ENCODE measurements around the gene BRINP3. TPM values are rescaled to one million over a fixed set of nuclear protein-coding genes. Genes with fewer than 3 reads are reported as not detected.

BRINP3 gene
- total RNA-seq, 1 experiment from 2014 or later, result 0.28 TPM

DNA sequence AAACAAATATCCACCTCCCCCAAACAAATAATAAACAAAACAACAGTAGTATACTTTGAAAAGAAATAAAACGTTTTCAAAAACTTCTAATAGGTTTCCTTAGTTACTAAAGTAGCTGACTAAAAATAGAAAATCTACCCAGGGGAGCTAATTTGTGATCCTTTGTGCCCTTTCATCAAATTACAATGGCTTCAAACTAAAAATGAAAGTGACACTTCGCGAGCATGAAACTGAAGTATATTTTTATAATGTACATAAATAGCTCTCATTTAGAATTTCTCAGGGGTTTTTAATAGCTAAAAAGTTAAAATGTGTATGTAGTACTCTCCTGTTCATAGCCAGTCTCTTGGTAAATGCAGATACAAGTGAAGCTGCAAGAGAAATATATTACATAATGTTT, 78.4 kb downstream of the BRINP3 start:
- no peaks in the 10 kb centered on the region for H3K4me1 Mint-ChIP-seq

DNA sequence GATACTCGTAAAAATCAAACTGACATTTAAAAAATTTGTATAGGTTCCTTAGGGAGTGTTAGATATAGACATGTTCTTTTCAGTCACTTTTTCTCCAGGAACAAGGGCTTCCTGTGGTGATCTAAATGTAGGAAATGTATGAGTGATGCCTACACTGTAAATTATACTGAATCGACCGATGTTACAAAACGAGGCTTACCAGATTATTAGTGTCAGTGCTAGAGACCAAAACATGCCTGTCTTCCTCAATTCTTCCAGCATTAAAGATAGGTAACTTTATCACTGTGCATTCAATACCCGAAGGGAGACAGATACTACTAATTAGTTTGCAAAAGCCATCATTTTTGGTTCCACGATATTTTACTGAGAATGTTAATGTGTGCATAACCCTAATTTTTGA, 86.1 kb downstream of the BRINP3 start:
- ATAC-seq, result no peak

More for the DNA sequence above, 78.4 kb downstream of the BRINP3 start:
- DNase-seq (ENCODE audit: low spot score), result no peak
- H3K27ac Mint-ChIP-seq, result no peak overlapping the region
- H3K9me3 Mint-ChIP-seq, result no peaks in the 10 kb centered on the region
- ATAC-seq, result no peak
- no peaks in the 10 kb centered on the region for H3K36me3 Mint-ChIP-seq
- no peak overlapping the region for H3K4me3 Mint-ChIP-seq
- ChIA-PET CTCF (no interaction called here), POLR2A (no interaction called here)
- no peak for TF ChIP-seq TEAD4 (CRISPR knock-in tag; IDR thresholded peaks at IDR 0.05)
- no peak for TF ChIP-seq RELA (CRISPR knock-in tag; IDR thresholded peaks at IDR 0.05; ENCODE audit: borderline replicate concordance)
- no peak for TF ChIP-seq SMAD3 (CRISPR knock-in tag; IDR thresholded peaks at IDR 0.05; ENCODE audit: borderline replicate concordance)
- no peaks in the 10 kb centered on the region for H3K27me3 Mint-ChIP-seq (ENCODE audit: low read depth)

DNA sequence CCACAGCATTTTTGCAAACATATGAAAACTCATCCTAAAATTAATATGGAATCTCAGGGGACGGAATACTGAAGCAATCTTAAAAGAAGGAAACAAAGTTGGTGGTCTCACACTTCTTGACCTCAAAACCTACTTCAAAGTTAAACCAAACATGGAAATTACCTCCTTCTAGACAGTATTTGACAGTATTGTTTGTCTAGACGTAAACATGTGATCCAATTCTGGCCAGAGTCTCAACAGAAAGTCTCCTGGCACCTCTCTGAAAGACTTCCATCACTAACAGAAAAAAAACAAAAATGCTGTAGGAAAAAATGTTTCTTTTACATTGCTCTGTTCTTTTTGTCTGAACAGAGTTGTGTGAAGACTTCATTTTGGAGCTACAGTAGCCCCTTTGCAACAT, 99.7 kb downstream of the BRINP3 start:
- H3K27ac Mint-ChIP-seq, result no peak overlapping the region
- no peaks in the 10 kb centered on the region for H3K9me3 Mint-ChIP-seq
- no peak for ATAC-seq

More for the DNA sequence above, 86.1 kb downstream of the BRINP3 start:
- H3K27ac Mint-ChIP-seq, result no peak overlapping the region
- H3K36me3 Mint-ChIP-seq, result no peaks in the 10 kb centered on the region
- H3K9me3 Mint-ChIP-seq, result no peaks in the 10 kb centered on the region
- H3K27me3 Mint-ChIP-seq (ENCODE audit: low read depth), result no peaks in the 10 kb centered on the region
- CTCF ChIA-PET, result no interaction called here
- DNase-seq (ENCODE audit: low spot score), result no peak
- no peak for TF ChIP-seq ZNF138 (CRISPR knock-in tag; conservative IDR thresholded peaks at IDR 0.05)
- TF ChIP-seq NFATC4 (CRISPR knock-in tag; IDR thresholded peaks at IDR 0.05), result no peak
- TF ChIP-seq HMGA2 (CRISPR knock-in tag; IDR thresholded peaks at IDR 0.05), result no peak
- TF ChIP-seq, protein P1, sequence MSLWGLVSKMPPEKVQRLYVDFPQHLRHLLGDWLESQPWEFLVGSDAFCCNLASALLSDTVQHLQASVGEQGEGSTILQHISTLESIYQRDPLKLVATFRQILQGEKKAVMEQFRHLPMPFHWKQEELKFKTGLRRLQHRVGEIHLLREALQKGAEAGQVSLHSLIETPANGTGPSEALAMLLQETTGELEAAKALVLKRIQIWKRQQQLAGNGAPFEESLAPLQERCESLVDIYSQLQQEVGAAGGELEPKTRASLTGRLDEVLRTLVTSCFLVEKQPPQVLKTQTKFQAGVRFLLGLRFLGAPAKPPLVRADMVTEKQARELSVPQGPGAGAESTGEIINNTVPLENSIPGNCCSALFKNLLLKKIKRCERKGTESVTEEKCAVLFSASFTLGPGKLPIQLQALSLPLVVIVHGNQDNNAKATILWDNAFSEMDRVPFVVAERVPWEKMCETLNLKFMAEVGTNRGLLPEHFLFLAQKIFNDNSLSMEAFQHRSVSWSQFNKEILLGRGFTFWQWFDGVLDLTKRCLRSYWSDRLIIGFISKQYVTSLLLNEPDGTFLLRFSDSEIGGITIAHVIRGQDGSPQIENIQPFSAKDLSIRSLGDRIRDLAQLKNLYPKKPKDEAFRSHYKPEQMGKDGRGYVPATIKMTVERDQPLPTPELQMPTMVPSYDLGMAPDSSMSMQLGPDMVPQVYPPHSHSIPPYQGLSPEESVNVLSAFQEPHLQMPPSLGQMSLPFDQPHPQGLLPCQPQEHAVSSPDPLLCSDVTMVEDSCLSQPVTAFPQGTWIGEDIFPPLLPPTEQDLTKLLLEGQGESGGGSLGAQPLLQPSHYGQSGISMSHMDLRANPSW (CRISPR knock-in tag; conservative IDR thresholded peaks at IDR 0.05; ENCODE audit: low read depth), result no peak
- TF ChIP-seq KAT7 (CRISPR knock-in tag; IDR thresholded peaks at IDR 0.05; ENCODE audit: borderline replicate concordance), result no peak
- TF ChIP-seq ZBTB21 (CRISPR knock-in tag; IDR thresholded peaks at IDR 0.05; ENCODE audit: borderline replicate concordance), result no peak
- no peak for TF ChIP-seq NR2C2 (CRISPR knock-in tag; IDR thresholded peaks at IDR 0.05)
- TF ChIP-seq ELF4 (CRISPR knock-in tag; IDR thresholded peaks at IDR 0.05; ENCODE audit: low read depth), result no peak
- TF ChIP-seq, protein P2, sequence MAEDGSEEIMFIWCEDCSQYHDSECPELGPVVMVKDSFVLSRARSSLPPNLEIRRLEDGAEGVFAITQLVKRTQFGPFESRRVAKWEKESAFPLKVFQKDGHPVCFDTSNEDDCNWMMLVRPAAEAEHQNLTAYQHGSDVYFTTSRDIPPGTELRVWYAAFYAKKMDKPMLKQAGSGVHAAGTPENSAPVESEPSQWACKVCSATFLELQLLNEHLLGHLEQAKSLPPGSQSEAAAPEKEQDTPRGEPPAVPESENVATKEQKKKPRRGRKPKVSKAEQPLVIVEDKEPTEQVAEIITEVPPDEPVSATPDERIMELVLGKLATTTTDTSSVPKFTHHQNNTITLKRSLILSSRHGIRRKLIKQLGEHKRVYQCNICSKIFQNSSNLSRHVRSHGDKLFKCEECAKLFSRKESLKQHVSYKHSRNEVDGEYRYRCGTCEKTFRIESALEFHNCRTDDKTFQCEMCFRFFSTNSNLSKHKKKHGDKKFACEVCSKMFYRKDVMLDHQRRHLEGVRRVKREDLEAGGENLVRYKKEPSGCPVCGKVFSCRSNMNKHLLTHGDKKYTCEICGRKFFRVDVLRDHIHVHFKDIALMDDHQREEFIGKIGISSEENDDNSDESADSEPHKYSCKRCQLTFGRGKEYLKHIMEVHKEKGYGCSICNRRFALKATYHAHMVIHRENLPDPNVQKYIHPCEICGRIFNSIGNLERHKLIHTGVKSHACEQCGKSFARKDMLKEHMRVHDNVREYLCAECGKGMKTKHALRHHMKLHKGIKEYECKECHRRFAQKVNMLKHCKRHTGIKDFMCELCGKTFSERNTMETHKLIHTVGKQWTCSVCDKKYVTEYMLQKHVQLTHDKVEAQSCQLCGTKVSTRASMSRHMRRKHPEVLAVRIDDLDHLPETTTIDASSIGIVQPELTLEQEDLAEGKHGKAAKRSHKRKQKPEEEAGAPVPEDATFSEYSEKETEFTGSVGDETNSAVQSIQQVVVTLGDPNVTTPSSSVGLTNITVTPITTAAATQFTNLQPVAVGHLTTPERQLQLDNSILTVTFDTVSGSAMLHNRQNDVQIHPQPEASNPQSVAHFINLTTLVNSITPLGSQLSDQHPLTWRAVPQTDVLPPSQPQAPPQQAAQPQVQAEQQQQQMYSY (CRISPR knock-in tag; IDR thresholded peaks at IDR 0.05), result no peak
- no peak for TF ChIP-seq OVOL2 (CRISPR knock-in tag; IDR thresholded peaks at IDR 0.05; ENCODE audit: borderline replicate concordance)
- no peak overlapping the region for H3K4me3 Mint-ChIP-seq
- no peaks in the 10 kb centered on the region for H3K4me1 Mint-ChIP-seq
- POLR2A ChIA-PET, result no interaction called here

More for the DNA sequence above, 99.7 kb downstream of the BRINP3 start:
- Mint-ChIP-seq H3K36me3 (no peaks in the 10 kb centered on the region), H3K4me1 (no peaks in the 10 kb centered on the region), H3K4me3 (no peak overlapping the region), H3K27me3 (ENCODE audit: low read depth) (no peaks in the 10 kb centered on the region)
- no peak for DNase-seq (ENCODE audit: low spot score)
- ChIA-PET CTCF (no interaction called here), POLR2A (no interaction called here)
- TF ChIP-seq SP1 (CRISPR knock-in tag; conservative IDR thresholded peaks at IDR 0.05) (no peak), JAZF1 (CRISPR knock-in tag; IDR thresholded peaks at IDR 0.05) (no peak), RELA (CRISPR knock-in tag; IDR thresholded peaks at IDR 0.05; ENCODE audit: borderline replicate concordance) (no peak), KAT7 (CRISPR knock-in tag; IDR thresholded peaks at IDR 0.05; ENCODE audit: borderline replicate concordance) (no peak), ZNF416 (CRISPR knock-in tag; IDR thresholded peaks at IDR 0.05) (no peak), NR1H2 (CRISPR knock-in tag; IDR thresholded peaks at IDR 0.05) (no peak)
- TF ChIP-seq, protein P3, sequence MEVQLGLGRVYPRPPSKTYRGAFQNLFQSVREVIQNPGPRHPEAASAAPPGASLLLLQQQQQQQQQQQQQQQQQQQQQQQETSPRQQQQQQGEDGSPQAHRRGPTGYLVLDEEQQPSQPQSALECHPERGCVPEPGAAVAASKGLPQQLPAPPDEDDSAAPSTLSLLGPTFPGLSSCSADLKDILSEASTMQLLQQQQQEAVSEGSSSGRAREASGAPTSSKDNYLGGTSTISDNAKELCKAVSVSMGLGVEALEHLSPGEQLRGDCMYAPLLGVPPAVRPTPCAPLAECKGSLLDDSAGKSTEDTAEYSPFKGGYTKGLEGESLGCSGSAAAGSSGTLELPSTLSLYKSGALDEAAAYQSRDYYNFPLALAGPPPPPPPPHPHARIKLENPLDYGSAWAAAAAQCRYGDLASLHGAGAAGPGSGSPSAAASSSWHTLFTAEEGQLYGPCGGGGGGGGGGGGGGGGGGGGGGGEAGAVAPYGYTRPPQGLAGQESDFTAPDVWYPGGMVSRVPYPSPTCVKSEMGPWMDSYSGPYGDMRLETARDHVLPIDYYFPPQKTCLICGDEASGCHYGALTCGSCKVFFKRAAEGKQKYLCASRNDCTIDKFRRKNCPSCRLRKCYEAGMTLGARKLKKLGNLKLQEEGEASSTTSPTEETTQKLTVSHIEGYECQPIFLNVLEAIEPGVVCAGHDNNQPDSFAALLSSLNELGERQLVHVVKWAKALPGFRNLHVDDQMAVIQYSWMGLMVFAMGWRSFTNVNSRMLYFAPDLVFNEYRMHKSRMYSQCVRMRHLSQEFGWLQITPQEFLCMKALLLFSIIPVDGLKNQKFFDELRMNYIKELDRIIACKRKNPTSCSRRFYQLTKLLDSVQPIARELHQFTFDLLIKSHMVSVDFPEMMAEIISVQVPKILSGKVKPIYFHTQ (CRISPR knock-in tag; IDR thresholded peaks at IDR 0.05), result no peak
- TF ChIP-seq, protein P2 (CRISPR knock-in tag; IDR thresholded peaks at IDR 0.05), result no peak
- TF ChIP-seq, protein P4, sequence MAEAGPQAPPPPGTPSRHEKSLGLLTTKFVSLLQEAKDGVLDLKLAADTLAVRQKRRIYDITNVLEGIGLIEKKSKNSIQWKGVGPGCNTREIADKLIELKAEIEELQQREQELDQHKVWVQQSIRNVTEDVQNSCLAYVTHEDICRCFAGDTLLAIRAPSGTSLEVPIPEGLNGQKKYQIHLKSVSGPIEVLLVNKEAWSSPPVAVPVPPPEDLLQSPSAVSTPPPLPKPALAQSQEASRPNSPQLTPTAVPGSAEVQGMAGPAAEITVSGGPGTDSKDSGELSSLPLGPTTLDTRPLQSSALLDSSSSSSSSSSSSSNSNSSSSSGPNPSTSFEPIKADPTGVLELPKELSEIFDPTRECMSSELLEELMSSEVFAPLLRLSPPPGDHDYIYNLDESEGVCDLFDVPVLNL (CRISPR knock-in tag; IDR thresholded peaks at IDR 0.05; ENCODE audit: borderline replicate concordance, low read depth), result no peak

All from WTC11 (cell line).